ENCODE results near the gene TLCD1. TPM values are rescaled to one million over a fixed set of nuclear protein-coding genes. Genes with fewer than 3 reads are reported as not detected.

The TLCD1 gene
- total RNA-seq, 1 experiment from 2014 or later: 50.7 TPM

- TF ChIP-seq CTCF (conservative IDR thresholded peaks at IDR 0.05): no peak
- no peak overlapping the region for H3K4me2 ChIP-seq (ENCODE audit: insufficient read depth, insufficient read length, low read length)
- H3T11ph ChIP-seq (ENCODE audit: low read length): no peak overlapping the region
- no peaks in the 10 kb centered on the region for H3K9me3 ChIP-seq (ENCODE audit: control insufficient read depth, low read depth, low read length)
- Mint-ChIP-seq H3K36me3 (ENCODE audit: insufficient read depth in 1 of 3, low read depth in 3 of 3) (peaks cover 45 to 76% (median 47%) of the 10 kb centered on the region in 3 experiments), H3K4me3 (peak overlapping the region in 1 of 2 experiments; percentile 44; a peak in 2 of 5 replicates), H3K9me3 (no peaks in the 10 kb centered on the region), H3K27ac (peak overlapping the region in 2 of 3 experiments; percentile 53 to 94; a peak in 2 of 7 replicates), H3K4me1 (peaks cover 14 to 31% of the 10 kb centered on the region in 2 experiments), H3K27me3 (ENCODE audit: low read depth) (no peaks in the 10 kb centered on the region; the same call in none of the 2 replicates)
- H4K20me1 ChIP-seq (ENCODE audit: control insufficient read depth, insufficient read depth, insufficient read length): no peaks in the 10 kb centered on the region
- no peak overlapping the region for H2AK5ac ChIP-seq (ENCODE audit: insufficient read length, low read length)
- H4K91ac ChIP-seq (ENCODE audit: insufficient read length, low read depth, low read length): no peak overlapping the region
- peaks cover 5% of the 10 kb centered on the region; the same call in 1 of the 2 replicates for H3K4me1 ChIP-seq (ENCODE audit: insufficient read depth, low read length)
- H3K27me3 ChIP-seq (ENCODE audit: insufficient read depth, low read length): no peaks in the 10 kb centered on the region
- H2BK5ac ChIP-seq (ENCODE audit: insufficient read length, low read length): no peak overlapping the region
- DNase-seq: peak; percentile 60
- H3K4ac ChIP-seq (ENCODE audit: low read depth, low read length): no peak overlapping the region
- no peak overlapping the region for H3K27ac ChIP-seq (ENCODE audit: insufficient read length, low read depth, low read length)
- no peak overlapping the region for H3K56ac ChIP-seq (ENCODE audit: insufficient read length, low read depth, low read length)
- no peak overlapping the region for H2BK20ac ChIP-seq (ENCODE audit: low read depth, low read length, poor library complexity, severe bottlenecking)
- WGBS (ENCODE audit: extremely low coverage, insufficient read length, low lambda C conversion rate): no CpG with 5 or more reads among the region's 11 CpGs
- H4K8ac ChIP-seq (replicated peaks; ENCODE audit: insufficient read length, low read depth, low read length): no peak overlapping the region
- no peak overlapping the region for H3K18ac ChIP-seq (ENCODE audit: insufficient read length, low read depth, low read length)
- H3K79me2 ChIP-seq (ENCODE audit: insufficient read depth, low read length): peaks cover 13% of the 10 kb centered on the region; the same call in 1 of the 2 replicates
- H3K79me1 ChIP-seq (ENCODE audit: insufficient read depth, low read depth, low read length, poor library complexity, severe bottlenecking): no peaks in the 10 kb centered on the region
- H2BK15ac ChIP-seq (ENCODE audit: low read depth, low read length): no peak overlapping the region
- H3K23ac ChIP-seq (ENCODE audit: insufficient read length, low read depth, low read length): no peak overlapping the region
- H4K5ac ChIP-seq (ENCODE audit: insufficient read length, low read depth, low read length): no peak overlapping the region
- no peak overlapping the region for H2BK120ac ChIP-seq (ENCODE audit: low read depth, low read length, poor library complexity, severe bottlenecking)
- no peak overlapping the region for H3K14ac ChIP-seq (ENCODE audit: insufficient read depth, low read length)
- H2BK12ac ChIP-seq (ENCODE audit: insufficient read length, low read depth, low read length): no peak overlapping the region
- no peak overlapping the region for H3K9ac ChIP-seq (ENCODE audit: extremely low read depth, insufficient read length, low read length)
- no peak overlapping the region for H2AFZ ChIP-seq (ENCODE audit: low read length)
- H3K23me2 ChIP-seq (ENCODE audit: insufficient read length, low read depth, low read length, poor library complexity, severe bottlenecking): peaks cover 8% of the 10 kb centered on the region
Measured at GRCh38 chr17:28749516-28750177, 23.6 kb upstream of the TLCD1 start.

Measured in H9 (cell line).